HG03565 (cell line): Measurements from ENCODE around the gene MTHFS.
A peak's percentile ranks its signal among the peaks of the same experiment; 100 is the strongest.
"Not testable (repeated sequence)": the region's sequence is repeated elsewhere in the genome, so short reads cannot be mapped to it uniquely, and the experiment has no call there.

ENCODE experiments used
- ATAC-seq: cut with Tn5 transposase; IDR thresholded peaks from one replicate; pipeline ENCODE4 v1.9.1; 2021; ENCODE audit warnings: mild to moderate bottlenecking, moderate library complexity; ENCODE audit not compliant: unreplicated experiment

MTHFS gene

DNA sequence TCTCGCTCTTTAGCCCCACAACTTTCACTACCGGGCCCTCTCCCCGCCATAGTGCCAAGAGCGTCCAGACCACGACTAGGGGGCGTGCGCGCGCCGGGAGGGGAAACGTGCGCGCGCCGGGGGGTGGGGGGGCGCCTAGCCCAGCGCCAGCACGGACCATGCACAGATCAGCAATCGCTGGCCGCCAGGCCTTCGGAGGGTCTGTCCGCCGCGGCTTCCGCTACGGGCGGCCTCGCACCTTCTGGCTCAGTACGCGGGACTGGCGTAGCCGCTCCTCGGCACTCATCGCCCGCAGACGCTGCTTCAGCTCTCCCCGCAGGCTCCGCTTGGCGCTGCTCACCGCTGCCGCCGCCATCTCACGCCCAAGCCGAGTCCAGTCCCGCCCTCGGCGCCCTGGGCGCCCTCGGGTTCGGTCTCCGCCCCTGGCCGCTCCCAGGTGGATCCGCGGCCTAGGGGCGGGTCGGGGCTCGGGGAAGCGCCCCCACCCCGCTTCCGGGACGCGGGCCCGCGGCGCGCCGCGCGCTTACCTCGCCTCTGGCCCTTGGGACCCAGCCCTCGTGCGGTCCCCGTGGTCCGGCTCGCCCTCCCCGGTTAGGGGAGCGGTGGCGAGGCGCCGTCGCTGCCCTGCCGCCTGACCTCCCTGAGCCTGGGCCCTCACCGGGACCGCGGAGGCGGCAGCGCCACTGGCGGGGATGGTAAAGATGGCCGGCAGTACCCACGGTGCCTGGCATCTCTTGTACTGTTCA lies at the start of gene MTHFS:
Gene MTHFS, minus strand, starts transcription at position 381 of the 746 bp plus-strand sequence. Its CDS starts 26 bp downstream, at position 355.
- ATAC-seq: peak; percentile 48

DNA sequence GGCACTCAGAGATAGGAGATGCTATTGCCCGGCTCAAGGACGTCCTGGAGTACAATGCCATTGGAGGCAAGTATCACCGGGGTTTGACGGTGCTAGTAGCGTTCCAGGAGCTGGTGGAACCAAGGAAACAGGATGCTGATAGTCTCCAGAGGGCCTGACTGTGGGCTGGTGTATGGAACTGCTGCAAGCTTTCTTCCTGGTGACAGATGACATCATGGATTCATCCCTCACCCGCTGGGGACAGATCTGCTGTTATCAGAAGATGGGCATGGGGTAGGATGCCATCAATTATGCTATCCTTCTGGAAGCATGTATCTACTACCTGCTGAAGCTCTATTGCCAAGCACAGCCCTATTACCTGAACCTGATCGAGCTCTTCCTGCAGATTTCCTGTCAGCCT lies 47.8 kb upstream of the MTHFS start:
- ATAC-seq: no peak

DNA sequence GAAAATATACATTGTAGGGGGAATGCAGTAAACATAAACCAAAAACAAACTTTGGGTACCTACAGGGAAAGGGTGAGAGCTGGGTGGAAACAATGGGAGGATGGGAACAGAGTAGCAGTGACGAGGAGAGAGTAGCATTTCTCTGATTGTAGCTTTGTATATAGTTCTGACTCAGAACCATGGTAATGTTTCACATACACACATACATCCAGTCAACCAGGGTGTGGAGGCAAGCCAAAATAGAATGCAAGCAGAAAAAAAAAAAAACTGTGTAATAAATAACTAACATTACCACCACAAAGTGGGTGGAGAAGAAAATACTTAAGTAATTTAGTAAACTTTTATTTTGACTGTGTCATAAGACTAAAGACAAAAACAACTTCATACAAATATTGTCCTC lies 47.0 kb upstream of the MTHFS start:
- peak; percentile 82 for ATAC-seq

DNA sequence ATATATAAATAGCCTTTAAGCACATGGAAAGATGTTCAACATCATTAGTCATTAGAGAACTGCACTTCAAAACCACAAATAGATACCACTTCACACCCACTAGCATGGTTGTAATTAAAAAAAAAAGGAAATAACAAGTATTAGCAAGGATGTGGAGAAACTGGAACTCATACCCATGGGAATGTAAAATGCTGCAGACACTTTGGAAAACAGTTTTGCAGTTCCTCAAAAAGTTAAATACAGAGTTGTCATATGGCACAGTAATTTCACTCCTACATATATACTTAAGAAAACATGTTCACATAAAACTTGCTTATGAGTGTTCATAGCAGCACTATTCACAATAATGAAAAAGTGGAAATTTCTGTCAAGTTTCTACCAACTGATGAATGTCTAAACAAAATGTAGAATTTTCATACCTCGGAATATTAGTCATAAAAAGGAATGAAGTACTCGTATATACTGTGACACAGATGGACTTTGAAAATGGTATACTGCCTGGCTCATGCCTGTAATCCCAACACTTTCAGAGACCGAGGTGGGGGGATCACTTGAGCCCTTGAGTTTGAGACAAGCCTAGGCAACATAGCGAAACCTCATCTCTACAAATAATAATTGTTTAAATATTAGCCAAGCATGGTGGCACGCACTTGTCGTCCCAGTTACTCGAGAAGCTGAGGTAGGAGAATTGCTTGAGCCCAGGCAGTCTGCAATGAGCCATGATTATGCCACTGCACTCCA lies 46.1 kb upstream of the MTHFS start:
- no peak for ATAC-seq

DNA sequence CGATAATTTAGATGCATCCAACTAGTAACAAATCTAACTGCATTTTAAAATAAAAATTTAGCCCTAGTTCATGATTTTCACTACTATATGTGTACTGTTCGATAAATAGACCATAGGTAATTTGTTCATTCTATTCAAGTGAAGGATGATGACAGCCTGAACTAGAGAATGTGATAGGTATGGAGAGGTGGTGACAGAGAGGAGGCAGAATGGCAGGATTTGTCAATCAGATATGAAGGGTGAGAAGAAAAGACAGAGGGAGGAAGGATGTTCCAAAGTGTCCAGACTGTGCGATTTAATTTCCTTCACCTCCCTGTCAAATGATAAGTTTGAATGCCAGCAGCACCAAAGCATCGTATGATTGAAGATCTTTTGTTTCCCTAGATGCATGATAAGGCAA lies 42.6 kb upstream of the MTHFS start:
- ATAC-seq: no peak

DNA sequence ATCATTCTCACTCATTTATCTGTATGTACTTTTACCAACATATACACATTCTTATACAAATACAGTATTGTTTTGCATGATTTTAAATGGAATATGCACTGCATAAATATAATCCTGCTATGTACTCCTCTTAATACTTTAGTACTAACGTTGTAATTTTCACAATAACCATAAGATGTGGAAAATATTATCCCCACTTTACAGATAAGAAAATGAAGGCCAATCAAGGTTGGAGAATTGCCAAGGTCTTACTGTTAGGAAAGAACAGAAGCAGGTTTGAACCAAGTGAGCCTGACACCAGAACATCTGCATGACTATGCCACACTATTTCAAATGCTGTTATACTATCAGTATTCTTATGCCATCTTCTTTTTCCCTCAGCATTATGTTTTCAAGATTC lies 41.3 kb upstream of the MTHFS start:
- no peak for ATAC-seq

DNA sequence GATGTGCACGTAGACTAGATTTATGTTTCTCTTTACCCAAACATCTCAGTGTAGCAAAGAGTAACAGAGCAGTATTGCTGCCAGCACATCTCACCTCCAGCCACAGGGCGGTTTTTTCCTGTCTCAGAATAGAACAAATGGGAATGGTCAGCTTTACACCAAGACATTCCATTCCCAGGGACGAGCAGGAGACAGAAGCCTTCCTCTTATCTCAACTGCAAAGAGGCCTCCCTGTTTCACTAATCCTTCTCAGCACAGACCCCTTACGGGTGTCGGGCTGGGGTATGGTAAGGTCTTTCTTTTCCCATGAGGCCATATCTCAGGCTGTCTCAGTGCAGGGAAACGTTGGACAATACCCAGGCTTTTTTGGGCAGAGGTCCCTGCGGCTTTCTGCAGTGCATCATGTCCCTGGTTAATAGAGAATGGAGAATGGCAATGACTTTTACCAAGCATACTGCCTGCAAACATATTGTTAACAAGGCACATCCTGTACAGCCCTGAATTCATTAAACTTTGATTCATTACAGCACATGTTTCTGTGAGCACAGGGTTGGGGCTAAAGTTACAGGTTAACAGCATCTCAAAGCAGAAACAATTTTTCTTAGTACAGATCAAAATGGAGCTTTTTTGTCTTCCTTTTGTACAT lies 38.9 kb upstream of the MTHFS start:
- ATAC-seq: not testable (repeated sequence)

DNA sequence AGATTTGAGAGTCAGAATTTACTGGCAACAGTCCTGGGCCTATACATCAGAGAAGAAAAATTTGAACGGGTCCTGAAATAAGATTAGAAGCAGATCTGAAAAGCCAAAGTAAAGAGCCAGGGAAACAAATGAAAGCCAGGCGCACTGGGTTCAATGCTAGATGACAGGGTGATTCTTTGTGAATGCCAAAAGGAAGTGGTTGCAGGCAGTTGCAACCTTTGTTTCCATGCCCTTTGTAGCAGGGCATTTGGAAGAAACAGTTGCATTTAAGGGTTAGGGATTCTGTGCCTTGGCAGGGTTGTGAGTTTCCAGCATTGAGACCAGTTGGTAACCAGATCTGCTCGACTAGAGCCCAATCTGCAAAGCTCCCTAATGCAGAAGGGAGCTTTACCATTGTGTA lies 36.4 kb upstream of the MTHFS start:
- ATAC-seq: no peak

DNA sequence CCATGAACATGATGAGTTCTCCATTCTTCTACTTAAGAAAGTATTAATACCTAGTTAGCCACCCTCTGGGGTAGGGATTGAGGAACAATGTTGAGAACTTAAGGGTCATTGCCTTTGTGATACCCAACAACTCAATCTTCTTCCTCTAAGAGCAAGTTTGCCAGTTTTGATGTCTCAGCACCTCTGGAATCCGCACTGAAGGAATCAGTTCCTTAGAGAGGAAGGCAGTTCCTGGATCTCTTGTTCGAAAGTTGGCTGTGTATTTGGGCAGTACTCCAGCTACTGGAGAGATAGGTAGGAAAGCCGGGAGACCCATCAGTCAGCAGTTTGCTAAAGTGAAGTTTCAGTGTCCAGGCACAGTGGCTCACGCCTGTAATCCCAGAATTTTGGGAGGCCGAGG lies 35.6 kb upstream of the MTHFS start:
- ATAC-seq: no peak

DNA sequence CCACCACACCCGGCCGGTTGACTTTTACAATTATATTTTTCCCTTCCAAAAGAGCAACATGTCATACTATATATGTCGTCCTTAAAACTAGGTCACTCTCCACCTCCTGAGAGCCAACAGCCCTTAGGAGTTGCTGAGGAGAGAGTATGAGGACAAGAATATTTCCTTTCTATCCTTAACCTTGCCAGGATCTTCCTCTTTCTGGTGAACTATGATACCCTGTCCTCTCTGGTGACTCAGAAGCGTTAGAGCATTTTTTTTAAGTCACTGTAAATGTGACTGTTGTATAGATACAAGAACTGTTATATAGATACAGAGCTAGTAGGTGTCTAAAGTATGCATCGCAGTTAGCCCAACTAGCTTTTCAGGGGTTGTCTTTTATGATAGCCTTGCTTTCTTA lies 33.7 kb upstream of the MTHFS start:
- ATAC-seq: no peak

DNA sequence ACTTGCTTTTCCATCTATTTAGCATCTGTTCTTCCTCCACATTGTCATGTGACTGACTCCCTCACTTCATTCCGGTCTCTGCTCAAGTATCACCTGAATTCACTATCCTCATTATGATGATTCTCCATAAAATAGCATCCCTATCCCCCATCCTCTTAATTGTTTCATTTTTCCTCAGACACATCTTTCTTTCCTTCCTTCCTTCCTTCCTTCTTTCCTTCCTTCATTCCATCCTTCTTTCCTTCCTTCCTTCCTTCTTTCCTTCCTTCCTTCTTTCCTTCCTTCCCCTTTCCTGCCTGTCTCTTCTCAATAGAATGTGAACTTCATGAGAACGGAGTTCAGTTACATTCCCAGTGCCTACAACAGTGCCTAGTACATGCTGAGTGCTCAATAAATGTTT lies 32.6 kb upstream of the MTHFS start:
- ATAC-seq: no peak

DNA sequence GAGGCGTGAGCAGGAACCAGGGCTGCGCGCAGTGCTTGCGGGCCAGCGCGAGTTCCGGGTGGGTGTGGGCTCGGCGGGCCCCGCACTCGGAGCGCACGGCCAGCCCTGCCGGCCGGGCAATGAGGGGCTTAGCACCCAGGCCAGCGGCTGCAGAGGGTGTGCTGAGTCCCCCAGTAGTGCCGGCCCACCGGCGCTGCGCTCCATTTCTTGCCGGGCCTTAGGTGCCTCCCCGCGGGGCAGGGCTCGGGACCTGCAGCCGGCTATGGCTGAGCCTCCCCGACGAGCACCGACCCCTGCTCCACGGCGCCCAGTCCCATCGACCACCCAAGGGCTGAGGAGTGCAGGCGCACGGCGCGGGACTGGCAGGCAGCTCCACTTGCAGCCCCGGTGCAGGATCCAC lies 29.3 kb upstream of the MTHFS start:
- not testable (repeated sequence) for ATAC-seq

DNA sequence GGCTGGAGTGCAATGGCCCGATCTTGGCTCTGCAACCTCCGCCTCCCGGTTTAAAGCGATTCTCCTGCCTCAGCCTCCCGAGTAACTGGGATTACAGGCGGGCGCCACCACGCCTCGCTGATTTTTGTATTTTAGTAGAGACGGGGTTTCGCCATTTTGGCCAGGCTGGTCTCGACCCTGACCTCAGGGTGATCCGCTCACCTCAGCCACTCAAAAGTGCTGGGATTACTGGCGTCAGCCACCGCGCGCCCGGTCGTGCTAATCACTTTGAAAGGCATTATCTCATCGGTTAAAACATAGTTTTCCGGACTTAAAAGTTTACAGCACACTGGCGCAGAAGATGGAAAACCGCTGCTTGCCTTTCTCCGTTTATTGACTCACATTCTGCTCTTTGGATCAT lies 27.6 kb upstream of the MTHFS start:
- ATAC-seq: no peak

DNA sequence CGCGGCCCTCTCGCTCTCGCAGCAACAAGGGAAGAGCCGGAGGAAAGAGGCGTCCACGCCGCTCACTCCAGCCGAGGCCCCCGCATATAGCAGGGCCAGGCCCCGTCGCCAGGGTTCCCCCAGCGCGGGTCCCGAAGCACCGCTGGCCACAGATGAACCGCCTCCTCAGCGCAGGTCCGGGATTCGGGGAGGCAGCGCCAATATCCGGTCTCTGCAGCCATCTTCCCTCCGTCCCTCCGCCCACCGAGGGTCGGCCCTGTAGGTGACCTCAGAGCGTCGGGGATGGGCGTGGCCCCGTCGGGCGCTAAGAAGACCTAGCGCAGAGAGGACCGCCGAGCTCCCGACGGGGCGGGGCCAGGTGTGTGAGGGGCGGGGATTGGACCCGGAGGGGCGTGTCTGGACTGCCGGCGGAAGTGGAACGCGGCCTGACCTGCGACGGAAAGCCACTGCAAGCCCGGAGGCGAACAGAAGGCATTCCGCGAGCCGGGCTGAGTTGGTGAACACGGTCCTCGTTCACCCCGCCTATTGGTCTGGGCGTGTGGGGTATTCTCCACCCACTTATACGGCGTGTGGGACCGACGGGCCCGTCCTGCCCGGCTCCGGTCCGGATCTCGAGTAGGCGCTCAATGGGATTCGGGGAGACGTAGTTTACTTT lies 26.8 kb upstream of the MTHFS start:
- ATAC-seq: peak; percentile 90

DNA sequence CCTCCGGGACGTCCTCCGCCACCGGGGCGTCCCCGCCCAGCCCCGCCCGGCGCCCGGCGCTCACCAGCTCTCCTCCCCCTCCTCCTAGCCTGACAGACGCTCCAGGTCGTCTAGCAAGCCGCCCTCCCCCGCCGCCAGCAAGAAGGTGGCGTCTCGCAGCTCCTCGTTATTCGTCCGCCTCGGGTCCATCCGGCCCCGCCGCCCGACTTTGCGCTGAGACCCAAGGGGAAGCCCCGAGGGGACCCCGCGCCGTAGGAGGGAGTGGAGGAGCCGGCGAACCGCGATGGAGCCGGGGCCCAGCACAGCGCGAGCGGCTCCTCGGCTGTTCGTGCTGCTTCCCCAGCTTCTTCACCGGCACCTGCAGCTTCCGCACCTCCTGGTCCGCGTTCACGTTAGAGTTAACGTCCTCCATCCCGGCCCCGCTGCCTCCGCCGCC lies 26.3 kb upstream of the MTHFS start:
- ATAC-seq: peak; percentile 30

DNA sequence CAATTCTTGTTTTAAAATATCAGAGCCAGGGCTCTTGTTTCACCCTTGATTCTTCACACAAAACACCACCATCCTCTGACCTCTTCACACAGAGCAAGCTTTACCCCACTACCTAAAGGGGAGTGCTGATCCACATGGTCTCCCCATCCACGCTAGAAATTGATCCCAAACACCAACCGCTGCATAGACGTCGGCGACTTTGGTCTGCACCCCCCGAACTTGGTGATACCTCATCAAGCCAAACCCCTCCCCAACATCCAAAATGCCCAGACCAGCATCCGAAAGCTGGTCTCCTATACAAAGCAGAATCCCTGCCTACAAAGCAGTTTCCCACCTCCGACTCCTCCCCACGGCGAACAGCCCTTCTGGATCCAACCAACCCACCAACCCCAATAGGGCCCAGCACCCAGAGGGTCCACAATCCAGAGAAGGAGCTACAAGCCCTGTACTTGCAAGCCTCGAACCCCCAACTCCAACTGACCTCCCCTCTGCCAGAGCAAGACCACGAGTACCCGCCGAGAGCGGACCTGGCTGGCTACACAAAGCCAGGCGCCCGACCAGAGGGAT lies 25.8 kb upstream of the MTHFS start:
- ATAC-seq: no peak

DNA sequence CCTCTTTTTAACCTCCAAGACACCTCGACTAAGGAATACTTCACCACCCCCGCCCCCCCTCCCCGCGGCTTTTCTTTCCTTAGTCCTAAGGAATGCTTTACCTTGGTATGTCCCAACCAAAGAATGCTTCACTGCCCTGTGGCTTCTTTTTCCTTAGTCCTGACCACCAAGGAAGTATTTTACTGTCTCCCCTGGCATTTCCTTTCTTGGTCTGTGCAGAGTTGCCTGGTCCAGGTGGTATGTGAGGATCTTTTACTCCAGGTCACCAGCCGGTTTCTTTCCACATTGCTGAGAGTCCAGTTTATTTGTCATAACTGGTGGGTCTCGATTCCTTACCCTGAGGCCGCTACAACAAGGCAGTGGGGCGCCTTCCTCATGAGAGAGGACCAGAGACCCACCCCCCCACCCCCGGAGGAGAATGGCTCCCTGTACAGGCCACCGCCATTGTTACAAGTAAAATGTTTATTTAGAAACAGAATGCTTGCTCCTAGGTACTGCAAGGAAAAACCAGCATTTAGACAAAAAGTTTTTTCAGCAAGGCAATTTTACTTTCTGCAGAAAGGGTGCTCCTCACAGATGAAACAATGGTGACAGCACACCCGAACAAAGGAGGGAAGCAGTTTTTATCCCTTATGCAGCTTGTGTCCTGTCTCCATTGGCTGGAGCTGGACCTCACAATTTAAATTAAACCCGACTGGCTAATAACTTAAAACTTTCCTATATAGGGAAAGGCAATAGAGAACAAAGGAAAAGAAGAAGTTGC lies 23.1 kb upstream of the MTHFS start:
- ATAC-seq: no peak

DNA sequence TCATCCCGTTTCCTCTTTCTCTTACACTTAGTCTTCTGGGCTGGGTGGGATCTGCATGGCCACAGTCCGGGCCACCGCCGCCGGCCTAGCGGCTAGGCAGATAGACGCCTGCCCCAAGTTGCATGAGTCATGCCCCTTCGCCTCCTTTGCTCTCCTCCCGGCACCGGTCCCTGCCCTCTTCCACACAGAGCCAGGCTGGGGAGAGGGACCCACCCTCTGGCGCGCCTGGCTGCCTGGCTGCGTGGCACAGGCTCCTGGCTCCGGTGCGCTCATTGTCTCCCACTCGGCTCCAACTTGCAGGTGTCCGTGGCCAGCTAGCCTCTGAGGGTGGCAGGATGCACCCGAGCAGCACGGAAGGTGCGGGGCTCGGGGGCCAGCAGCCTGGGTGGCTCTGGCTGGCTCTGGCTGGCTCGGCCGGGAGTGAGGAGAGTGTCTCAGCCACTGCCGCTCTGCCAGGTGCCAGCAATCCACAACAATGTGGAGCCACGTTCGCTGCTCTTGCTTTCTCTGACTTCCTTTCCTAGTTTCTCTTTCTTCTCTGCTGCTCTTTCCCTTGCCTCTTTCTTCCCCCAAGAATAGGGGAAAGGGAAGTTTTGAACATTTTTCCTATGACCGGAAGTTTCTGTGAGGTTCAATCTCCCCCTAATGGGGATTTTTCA lies 22.4 kb upstream of the MTHFS start:
- no peak for ATAC-seq

DNA sequence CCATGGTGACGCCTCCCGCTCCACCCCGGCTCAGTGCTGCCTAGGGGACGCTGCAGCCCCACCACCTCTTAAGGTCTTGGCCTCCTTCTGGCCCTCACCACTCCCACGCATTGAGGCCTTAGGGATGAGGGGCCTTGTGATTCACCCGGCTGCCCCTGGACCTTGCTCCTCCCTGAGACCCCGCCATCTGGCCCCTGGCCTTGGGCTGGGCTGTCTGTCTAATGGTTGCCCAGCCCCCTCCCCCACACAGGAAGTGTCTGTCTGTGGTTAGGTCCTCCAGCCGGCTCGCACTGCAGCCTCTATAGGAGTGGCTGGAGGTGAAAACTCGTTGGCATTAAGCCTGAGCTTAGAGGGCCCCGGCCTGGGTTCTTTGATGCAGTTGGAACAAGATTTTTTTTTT lies 21.5 kb upstream of the MTHFS start:
- ATAC-seq: no peak
